ENCODE results near the gene GALNT9. TPM values are rescaled to one million over a fixed set of nuclear protein-coding genes. Genes with fewer than 3 reads are reported as not detected.

Gene GALNT9
- total and polyA plus RNA-seq, 2 donors (not counting 1 experiment from before 2014, with no cell fraction given): 0.71 to 2.4 TPM

DNA sequence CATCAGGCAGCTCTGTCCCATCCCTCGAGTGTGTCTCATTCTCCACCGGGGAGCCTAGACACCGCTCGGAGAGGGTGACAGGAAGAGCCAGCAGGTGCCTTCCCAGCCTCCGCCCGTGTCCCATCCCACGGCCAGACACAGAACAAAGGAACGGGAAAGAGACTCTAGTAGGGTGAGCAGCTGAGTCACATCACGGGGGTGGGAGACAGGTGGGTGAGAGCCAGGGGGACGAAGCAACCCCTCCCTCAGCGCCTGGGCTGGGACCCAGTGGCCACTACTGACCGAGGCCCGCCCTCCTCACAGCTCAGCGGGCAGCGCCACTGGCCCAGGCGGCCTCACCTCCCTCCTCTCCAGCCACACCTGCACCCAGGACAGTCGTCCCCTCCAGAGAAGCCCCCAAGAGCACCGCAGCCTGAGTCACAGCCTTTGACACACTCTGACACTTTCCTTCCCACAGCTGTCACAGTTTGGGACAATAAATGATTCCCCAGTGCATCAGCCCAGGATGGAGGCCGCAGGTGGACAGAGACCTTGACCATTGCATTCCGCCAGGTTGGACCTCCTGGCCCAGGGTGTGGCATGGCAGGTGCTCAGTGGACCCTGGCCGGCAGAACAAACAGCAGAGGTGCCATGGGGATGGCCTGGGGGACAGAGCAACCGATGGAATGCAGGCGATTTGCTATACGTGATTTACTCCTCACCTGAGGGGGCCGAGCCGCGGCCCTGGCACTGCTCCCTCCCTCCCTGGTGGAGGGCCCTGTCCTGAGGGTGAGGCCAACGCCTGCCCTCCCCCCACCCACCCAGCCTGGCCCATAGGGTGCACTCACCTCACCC is 45.4 kb upstream of the GALNT9 start:
- intact Hi-C loops (cut with micrococcal nuclease): no loop called here
- H3K4me1 ChIP-seq (ENCODE audit: control insufficient read depth in 2 of 2, insufficient read depth in 2 of 2, low read length in 2 of 2): no peaks in the 10 kb centered on the region
- no peak for TF ChIP-seq EZH2 (IDR thresholded peaks at IDR 0.05; ENCODE audit: borderline replicate concordance, insufficient read depth, low read depth, low read length, poor library complexity, severe bottlenecking)
- TF ChIP-seq, protein P1, sequence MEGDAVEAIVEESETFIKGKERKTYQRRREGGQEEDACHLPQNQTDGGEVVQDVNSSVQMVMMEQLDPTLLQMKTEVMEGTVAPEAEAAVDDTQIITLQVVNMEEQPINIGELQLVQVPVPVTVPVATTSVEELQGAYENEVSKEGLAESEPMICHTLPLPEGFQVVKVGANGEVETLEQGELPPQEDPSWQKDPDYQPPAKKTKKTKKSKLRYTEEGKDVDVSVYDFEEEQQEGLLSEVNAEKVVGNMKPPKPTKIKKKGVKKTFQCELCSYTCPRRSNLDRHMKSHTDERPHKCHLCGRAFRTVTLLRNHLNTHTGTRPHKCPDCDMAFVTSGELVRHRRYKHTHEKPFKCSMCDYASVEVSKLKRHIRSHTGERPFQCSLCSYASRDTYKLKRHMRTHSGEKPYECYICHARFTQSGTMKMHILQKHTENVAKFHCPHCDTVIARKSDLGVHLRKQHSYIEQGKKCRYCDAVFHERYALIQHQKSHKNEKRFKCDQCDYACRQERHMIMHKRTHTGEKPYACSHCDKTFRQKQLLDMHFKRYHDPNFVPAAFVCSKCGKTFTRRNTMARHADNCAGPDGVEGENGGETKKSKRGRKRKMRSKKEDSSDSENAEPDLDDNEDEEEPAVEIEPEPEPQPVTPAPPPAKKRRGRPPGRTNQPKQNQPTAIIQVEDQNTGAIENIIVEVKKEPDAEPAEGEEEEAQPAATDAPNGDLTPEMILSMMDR (IDR thresholded peaks at IDR 0.05): no peak
- H3K9ac ChIP-seq (ENCODE audit: low read length): no peak overlapping the region
- no peaks in the 10 kb centered on the region for H3K36me3 ChIP-seq (replicated peaks in 1 of 2; ENCODE audit: control extremely low read depth in 1 of 2, control insufficient read depth in 1 of 2, extremely low read depth in 1 of 2, insufficient read depth in 2 of 2, low read length in 1 of 2)
- no peak overlapping the region for H3K4me2 ChIP-seq (replicated peaks; ENCODE audit: low read depth, low read length, poor library complexity, severe bottlenecking)
- ChIA-PET CTCF (interaction anchor here (0.7 kb wide), 1 partner anchor 122 kb away, joined by 7 read pairs; no protein-coding TSS in a partner anchor), POLR2A (interaction anchor here (0.6 kb wide), 1 partner anchor 13 kb away, joined by 3 read pairs; no protein-coding TSS in a partner anchor)
- H3K79me2 ChIP-seq (ENCODE audit: control insufficient read depth, insufficient read depth, low read length): no peaks in the 10 kb centered on the region
- DNase-seq (no peak), ATAC-seq (ENCODE audit: low read depth) (no peak)
- Mint-ChIP-seq H3K4me3 (no peak overlapping the region), H3K27me3 (peaks cover 55% of the 10 kb centered on the region), H3K27ac (no peak overlapping the region), H3K4me1 (no peaks in the 10 kb centered on the region), H3K9me3 (ENCODE audit: insufficient read depth) (no peaks in the 10 kb centered on the region)
- H3K9me3 ChIP-seq (ENCODE audit: control extremely low read depth in 1 of 3, control insufficient read depth in 2 of 3, insufficient read depth in 1 of 3, low read length in 2 of 3): peaks cover 0 to 18% (median 2%) of the 10 kb centered on the region in 3 donors
- whole genome bisulfite sequencing (ENCODE audit: insufficient coverage): 73% methylated on average over 27 of the region's 28 CpGs
- no peak overlapping the region for H3K27ac ChIP-seq (ENCODE audit: low read length in 2 of 2)
- peaks cover 0 to 50% (median 19%) of the 10 kb centered on the region in 4 experiments for H3K27me3 ChIP-seq (replicated peaks in 1 of 4; ENCODE audit: control extremely low read depth in 1 of 4, control insufficient read depth in 3 of 4, insufficient read depth in 4 of 4, low read length in 3 of 4)
- H2AFZ ChIP-seq (ENCODE audit: insufficient read depth, low read depth, low read length, poor library complexity, severe bottlenecking): no peak overlapping the region
- no peaks in the 10 kb centered on the region for H4K20me1 ChIP-seq (ENCODE audit: control insufficient read depth, insufficient read depth, low read length, poor library complexity, severe bottlenecking)
- no peak overlapping the region for H3K4me3 ChIP-seq (ENCODE audit: control extremely low read depth in 1 of 5, extremely low read depth in 1 of 5, insufficient read depth in 1 of 5, low read depth in 2 of 5, low read length in 4 of 5)

All from B cell (primary cell).